HG03442 (cell line): ENCODE measurements around the gene GLCE.

ENCODE experiments used
- ATAC-seq: cut with Tn5 transposase; IDR thresholded peaks from one replicate; pipeline ENCODE4 v1.9.1; 2021; ENCODE audit warnings: mild to moderate bottlenecking, moderate library complexity; ENCODE audit not compliant: unreplicated experiment

The GLCE gene

GRCh38 chr15:69314131-69314530, 153.7 kb downstream of the GLCE start:
- ATAC-seq = no peak

DNA sequence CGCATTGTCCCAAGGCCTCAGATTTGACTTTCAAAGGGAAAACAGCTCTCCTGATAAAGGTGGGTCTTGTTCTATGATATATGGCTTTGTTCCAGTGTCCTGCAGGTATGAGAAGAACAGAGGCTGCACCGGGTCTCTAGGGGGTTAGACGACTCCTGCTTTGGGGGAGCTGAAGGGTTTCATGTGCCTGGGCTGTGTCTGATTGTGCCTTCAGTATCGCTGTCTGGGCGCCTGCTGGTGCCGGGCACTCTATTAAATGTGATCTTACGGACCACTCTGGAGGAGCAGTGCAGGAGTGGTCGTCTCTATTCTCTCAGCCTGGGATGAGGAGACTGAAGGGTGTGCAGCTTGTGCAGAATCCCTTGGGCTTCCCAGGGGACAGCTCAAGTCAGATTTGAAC, 154.3 kb downstream of the GLCE start:
- no peak for ATAC-seq

- no peak for ATAC-seq
Observed at GRCh38 chr15:69315402-69316110, 155.1 kb downstream of the GLCE start.

- ATAC-seq = no peak
Observed at GRCh38 chr15:69316291-69316690, 155.9 kb downstream of the GLCE start.

DNA sequence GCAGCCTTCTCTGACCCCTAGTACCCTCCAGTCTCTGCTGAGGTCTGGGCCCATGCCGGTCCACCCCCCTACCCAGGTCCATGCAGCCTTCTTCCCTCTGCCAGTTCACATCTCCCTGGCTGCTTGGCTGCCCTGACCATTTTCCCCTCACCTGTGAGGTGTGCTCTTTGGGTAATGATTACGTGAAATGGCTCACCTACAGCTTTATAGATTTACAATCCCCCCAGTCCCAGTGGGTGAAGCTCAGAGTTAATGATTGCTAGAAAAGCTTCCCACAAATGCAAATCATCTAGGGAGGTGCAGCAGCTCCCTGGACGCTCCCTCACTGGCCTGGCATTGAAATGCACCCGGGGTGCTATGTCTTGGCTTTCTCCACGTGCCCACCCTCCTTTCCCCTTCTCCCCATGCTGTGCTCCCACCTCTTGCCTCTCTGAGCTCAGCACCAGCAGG, 157.0 kb downstream of the GLCE start:
- ATAC-seq = no peak

DNA sequence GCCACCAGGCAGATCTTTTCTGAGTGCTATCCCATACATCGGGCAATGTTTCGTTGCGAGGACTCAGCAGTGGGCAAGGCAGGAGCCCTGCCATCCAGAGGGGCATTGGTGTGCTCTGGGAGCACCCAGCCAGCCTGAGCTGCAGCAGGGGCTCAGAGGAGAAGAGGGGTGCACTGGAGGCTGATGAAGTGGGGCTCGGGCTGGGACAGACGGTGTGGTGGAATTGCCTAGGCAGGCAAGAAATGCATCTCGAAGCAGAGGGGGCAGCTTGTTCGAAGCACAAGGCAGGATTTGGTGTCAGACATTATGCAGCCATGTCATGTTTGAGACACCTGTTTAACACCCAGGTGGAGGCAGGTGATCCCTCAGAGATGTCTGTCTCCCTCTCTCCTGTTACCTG, 157.6 kb downstream of the GLCE start:
- no peak for ATAC-seq

DNA sequence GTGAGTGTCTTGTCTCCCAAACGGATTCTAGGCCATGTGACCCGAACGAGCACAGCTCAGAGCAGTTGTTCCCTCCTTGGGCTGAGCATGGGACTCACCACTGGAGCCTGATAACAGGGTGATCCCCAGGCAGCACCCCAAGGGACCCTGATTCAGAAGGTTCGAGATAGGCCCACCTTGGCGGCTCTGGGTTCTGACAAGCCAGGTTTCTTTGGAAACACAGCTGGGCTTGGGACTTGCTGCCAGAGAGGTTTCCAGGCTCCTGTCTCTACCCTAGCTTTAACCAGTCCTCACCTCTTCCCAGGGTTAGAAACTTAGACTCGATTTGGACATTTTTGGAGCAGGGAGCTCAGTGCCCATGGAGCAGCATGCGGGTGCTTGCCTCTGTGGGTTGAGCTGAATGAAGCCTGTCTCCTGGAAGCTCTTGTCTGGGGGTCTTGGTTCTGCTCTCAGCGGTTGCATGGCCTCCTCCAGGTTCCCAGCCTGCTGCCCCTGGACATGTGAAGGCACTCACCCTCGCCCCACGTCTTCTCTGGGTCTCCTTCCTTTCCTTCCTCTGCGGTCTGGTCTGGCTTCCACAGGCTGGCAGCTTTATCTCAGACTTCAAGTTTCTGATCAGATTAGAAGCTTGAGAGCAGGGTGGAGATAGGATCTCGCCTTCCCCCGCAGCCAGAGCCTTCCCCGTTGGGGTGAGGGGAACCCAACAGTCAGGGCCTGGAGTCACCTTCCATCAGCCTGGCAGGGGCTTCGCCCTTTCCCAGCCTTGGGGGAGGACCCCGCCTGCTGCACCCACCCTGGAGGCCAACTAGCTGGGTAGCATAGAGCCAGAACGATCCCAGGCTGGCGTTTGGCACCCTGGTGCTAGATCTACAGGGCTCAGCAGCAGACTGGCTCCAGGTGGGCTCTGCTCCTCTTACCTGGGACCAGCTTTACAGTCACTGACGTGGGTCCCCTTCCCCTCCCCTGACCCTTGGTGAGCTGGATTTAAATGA, 159.2 kb downstream of the GLCE start:
- ATAC-seq = no peak

DNA sequence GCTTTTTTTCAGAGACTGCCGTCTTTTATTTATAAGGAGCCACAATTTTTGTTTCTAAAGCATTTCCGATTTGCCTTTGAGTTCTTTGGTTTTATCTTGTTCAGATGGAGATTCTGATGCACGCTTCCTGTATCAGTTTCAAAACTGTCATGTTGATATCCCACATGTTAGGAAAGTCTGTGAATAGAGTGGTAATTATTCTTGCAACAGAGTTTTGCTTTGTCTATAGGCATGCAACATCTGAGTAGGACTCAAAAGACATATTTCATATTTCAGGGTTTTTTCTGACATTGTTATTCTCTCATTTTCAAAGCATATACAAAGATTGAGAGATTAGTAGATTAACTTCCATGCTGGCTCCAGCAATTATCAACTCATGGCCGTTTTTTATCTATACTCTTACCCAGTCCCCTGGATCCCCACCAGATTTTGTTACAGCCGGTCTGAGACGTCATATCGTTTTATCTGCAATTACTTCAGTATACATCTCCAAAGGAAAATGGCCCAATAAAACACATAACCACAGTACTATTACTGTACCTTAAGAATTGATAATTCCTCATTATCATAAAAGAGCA, 160.6 kb downstream of the GLCE start:
- ATAC-seq = no peak
